Measurements from ENCODE around the gene UMAD1.

Gene UMAD1

DNA sequence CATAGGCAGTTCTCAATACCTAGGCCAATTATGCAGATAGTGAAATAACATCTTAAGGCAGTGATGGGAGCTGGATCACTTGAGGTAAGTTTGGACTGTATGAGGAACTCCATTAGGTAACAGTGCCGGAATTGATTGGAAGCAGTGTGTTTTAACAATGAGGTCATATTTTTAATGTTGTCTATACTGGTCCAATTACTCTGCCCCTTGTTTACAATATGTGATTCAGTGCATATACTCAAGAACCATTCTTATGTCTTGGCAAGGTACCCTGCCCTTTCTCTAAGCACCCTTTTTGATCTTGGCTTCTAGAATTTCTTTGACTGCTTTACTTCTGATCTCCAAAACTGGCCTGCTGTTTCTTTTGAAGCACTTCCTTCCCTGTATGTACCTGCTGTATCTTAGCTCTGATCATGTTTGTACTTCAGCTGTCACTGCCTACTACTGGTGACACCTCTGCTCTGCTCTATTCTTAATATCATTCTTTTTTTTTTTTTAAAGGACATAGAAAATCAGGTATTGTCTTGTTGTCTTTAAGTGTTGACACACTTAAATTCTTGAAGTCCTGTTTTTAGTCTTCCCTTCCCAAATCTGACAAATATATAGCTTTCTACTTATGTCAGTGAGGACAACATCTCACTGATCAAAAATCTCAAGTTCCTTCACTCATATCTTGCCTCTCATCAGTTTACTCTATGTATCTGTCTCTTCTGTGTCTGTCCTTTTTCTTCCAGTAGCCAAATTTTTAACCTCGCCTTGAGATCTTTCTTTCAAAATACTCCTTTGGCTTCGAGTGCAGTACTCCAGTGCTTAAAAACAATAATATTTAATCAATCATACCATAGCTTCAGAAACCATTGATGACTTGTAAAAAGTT is 124.2 kb downstream of the UMAD1 start:
- no peak for DNase-seq (ENCODE audit: low spot score)

DNA sequence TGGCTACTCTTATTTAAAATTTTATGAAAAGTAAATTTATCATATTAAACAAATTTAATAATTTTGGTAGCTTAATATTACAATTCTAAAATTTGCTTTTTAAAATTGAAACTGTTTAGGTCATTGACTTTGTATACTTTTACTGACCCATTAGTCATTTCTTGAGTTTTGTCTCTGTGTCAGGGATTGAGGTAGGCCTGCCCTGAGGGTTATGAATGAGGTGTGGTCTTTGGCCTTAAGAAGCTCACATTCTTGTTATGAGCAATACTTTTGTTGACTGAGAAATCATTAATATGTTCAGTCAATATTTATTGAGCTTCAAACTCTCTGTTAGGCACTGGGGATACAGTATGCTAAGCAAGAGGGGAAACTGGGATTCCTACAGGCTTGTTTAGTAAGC is 124.9 kb downstream of the UMAD1 start:
- no peak for DNase-seq (ENCODE audit: low spot score)

DNA sequence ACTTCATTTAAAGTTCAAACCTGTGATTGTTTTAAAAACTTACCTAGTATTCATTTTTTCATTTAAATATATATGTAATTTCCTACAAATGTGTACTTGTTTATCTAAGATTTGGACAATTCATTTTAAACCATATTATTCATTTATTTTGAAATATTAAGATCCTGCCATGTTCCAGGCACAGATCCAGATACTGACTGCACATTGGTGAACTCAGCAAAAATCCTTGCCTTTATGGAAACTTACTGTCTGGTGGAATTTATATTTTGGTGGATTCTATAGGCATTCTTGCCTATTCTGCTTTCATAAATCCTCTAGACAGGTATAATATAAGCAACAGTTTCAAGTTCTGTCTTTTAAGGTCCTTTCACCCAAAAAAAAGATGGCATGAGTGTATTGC is 126.1 kb downstream of the UMAD1 start:
- no peak for DNase-seq (ENCODE audit: low spot score)

DNA sequence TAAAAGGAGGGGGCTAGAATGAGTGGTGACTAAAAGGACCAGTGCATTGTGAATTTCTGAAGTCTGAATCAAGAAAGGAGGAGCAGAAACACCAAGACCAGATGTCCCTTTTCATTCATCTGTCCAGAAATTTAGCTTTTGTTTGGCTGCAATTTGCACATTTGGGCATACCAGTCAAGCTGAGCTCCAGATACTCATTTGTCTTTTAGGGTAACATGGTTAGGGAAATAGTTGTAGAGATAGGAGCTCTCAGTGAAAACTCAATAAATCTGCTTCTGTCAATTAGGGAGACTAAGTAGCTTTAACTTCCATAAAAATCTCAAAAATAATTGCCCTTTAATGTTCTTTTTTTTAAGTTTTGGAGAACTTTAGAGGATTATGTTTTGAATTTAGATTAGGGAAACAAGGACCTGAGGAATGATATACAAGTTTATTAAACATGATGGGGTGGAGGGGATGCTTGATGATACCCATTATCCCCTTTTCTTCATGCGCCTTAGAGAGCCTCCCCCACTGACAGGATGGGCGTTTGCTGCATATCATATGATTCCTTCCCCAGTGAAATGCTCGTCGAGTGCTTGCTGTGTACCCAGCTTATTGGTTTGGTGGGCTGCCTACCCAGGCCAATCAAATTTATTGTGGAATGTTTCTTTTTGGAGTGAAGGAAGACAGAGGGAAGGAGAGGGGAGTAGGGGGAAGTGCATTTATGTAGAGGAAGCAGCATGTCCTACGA is 128.6 kb downstream of the UMAD1 start:
- no peak for DNase-seq (ENCODE audit: low spot score)

DNA sequence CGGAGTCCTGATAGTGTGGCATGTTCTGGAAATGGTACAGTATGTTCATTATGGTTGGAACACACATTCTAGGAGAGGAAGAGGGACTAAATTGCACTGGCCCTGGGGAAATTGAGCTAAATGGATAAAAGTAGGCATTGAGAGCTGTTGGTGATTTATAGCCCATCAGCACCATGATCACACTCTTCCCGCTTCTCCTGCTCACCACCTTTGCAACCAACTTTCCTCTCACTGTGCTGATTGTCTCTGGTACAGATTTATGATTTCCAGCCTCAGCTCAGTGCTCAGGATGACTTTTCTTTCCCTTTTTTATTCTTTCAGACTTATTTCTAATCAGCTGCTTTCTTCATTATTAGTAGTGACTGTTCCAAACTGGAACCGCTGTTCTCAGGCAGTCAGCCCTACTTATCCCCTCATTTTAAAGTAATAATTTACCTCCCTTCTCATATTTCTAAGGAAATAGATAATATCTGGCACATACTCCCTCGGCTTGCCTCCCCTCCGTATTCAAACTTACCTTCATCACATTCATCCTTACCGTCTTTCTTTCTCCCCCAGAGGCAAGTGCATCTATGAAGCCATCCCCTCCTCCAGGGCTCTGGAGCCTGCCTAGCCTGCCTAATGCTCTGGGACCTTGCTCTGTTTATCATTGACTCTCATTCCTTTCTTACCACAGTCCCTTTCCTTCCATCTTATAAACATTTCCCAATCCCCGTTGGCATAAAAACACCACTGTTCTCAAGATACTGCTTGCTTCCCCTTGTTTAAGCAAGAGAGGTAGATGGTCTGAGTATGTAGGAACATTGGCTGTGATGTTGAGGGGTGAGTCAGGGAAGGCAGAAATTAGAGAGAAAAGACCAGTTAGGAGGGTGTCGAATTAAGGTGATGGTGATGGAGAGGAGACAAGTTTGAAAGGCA is 129.4 kb downstream of the UMAD1 start:
- DNase-seq (ENCODE audit: low spot score): no peak

DNA sequence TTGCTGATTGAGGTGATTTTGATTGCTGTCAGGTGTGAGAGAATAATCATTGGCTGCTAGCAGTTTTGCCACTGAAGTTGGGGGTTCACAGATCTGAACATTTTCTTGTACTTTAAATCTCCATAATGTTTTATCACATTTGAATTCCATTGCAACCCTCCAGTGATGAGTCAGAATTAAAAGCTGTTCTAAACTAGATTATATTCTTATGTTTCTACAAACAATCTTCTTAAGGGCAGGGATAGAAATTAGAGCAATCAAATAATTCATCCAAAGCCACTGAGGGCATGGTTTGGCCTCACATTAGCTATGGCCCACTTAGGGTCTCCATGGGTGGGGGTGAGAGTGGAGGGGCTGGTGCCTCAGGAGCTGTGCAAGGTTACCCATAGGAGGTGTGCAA is 130.9 kb downstream of the UMAD1 start:
- no peak for DNase-seq (ENCODE audit: low spot score)

DNA sequence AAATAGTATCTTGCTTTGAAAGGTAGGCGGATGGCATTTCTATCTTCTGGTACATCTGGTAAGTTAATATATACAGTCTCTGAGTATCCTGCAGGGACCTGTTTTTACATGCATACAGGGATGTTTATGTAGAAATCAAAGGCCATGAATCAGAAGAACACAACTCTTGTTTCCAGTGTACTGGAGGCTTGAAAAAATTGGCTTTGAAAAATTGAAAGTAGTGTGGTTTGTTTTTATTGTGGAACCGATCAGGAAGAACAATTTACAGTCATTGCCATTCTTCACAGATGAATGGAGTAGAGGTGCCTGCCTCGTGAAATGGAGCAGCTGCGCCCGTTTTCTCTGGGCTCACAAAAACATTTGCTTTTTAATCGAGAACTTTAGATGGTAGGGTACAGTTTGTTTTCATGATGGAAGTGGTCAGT is 131.9 kb downstream of the UMAD1 start:
- DNase-seq (ENCODE audit: low spot score): no peak

DNA sequence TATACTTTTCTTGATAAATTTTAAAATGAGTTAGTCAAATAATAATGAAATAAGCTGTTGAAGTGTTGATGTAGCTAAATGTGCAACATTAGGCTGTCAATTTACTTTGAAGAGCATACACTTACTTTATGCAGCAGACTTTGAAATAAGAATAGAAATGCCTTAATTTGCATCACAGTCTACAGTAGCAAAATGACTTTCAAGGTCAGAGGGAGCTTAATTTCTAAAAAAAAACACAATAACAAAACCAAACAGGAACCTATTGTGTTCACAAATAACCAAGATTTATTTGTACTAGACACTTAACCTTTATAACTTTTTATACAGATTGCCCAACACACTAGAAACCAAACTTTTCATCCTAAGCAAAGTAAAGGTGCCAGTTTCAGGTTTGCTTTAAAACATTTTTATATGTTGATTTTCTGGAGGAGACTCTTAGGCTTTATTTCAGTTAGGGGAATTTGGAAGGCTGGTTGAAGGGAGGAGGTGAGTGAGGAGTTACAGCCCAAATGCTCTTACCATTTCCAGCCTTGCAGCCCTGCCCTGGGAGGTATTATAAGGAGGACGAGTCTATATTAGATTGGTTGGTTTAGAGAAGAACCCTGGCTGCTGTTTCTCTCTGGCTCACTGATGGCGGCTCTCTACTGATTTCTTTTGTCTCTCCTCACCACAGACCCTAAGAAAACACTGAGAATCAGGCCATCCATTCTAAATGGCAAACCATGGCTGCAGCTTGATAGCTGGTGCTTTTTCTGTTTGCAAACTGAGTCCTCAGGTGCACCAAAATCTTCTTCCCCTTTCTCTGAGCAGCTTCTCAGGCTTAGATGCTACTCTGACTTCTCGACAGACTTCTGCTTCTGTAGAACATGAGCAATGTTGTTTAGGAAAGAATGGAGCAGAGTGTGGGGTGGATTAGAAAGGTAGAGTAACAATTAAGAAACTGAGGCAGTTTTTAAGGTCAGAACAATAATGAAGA is 133.1 kb downstream of the UMAD1 start:
- no peak for DNase-seq (ENCODE audit: low spot score)

DNA sequence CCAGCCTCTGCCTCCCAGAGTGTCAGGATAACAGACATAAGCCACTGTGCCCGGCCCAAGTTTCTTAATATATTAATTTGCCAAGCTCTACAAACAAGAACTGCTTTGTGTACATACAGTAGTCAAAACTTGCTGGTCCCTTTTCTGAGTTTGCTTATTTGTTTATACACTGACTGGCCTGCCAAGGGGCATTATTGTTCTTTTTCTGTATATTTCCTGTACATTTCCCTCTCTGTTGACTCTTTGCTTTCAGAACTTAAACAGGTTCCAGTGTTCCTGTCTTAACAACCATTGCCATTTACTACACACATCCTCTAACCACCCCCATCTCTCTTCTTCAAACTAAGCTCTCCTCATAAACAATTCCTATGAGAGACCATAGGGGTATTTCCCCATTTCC is 139.3 kb downstream of the UMAD1 start:
- no peak for DNase-seq (ENCODE audit: low spot score)

DNA sequence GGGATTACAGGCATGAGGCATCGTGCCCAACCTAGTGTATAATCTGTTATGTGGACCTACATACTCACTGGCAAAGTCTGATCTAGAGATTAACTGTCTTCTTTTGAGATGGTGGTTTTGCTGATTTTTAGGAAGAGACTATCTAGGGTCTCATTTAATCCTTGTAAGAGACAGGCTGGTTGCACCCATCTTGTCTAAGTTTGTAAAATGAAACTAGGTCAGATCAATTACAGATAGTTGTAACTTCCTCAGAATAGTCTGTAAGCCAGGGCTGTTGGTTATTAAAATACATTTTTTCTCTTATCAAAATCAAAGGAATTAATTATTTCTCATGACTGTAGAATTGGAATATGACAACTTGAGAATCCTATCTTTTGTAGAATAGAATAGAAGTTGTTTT is 142.4 kb downstream of the UMAD1 start:
- no peak for DNase-seq (ENCODE audit: low spot score)

DNA sequence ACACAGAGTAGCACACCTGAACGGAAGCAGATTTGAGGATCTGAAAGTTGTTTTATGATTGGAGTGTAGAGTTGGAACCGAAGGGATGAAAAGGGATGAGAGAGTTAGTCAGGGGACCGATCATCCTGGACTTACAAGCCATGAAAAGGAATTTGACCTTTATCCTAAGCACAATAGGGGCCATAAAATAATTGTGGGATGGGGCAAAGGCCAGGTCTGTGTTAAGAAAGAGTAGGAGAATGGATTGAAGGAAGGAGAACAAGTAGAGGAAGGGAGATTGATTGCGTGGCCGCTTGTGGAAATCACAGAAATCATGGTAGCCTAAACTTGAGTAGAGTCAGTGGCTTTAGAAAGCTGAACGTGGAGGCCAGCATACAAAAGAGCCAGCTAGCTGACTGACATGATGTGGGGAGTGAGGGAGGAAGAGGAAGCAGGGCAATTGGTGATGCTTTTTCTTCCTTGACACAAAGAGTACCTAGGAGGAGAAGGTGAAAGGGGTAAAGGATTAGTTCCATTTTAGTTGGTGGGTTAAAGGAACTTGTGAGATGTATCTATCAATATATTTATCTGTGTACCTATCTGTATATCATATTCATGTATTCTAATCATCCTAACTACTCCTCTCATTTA is 144.9 kb downstream of the UMAD1 start:
- DNase-seq (ENCODE audit: low spot score): no peak

DNA sequence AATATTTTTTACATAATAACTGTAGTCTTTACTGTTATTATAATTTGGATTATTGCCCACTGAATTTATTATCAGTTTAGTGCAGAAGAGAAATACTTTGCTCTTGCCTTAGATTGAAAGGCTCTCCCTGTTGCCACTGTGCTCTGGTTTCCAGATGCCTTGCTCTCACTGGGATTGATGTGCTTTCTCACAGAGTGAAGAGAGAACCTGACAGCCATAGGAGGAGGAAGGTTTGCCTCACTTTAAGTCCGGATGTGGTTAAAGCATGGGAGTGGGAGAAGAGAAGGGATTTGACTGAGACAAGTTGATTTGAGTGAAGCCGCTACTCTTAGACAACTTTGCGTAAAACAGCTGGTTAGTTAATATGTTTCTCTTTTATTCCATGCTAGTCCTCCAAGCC is 146.0 kb downstream of the UMAD1 start:
- no peak for DNase-seq (ENCODE audit: low spot score)

DNA sequence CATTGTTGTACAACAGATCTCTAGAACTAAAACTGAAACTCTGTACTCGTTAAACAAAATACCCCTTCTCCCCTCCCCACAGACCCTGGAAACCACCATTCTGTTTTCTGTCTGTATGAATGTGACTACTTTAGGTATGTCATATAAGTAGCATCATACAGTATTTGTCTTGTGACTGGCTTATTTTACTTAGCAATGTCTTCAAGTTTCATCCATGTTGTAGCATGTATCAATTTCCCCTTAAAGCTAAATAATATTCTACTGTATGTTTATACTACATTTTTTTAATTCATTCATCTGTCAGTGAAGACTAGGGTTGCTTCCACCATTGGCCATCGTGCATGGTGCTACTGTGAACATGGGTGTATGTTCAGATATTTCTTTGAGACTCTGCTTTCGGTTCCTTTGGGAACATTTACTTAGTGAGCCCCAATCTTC is 149.0 kb downstream of the UMAD1 start:
- no peak for DNase-seq (ENCODE audit: low spot score)

DNA sequence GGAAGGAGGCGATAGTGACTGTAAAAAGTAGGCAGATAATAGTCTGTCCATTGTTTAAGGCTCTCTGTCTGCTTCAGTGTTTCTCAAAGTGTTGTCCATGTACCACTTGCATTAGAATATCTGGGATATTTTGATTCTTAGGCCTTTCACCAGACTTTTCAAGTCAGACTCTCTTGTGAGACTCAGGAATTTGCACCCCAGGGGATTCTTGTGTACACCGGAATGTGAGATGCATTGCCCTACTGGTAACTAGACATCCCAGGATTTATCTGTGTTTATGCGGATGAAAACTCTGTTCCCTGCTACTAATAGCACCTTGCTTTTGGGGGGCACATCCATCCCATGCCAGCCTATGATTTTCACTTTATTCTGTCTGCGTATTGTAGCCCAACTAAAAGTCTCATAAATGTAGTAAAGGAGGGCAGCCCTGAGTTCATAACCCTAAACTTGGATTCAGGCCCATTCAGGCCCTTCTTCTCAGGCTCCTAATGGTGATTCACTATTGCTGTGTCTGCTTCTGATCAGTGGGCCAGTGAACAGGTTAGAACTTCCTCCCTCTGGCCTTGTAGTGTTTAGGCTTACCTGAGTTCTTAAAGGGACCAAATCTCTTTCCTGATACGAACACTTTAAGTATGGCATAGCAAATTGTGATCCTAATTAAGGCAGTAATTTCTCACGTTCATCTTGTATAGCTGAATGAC is 149.6 kb downstream of the UMAD1 start:
- no peak for DNase-seq (ENCODE audit: low spot score)

DNA sequence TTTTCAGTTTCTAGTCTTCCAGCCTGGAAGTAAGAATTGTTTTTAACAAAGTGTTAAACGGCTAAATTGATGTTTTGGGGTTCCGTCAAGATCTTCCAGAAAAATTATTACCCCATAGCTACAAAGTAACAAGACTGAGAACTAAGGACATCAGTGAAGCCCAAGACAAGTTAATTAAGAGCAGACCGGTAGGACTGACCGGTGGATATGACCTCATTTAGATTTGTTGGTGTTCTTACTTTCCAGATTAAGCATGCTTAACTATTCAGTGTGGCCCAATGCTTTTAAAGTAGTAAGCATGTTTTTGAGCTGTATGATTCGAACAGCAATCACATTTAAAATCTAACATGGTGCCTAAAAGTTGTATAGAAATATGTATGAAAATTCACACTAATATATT is 151.0 kb downstream of the UMAD1 start:
- DNase-seq (ENCODE audit: low spot score): no peak

DNA sequence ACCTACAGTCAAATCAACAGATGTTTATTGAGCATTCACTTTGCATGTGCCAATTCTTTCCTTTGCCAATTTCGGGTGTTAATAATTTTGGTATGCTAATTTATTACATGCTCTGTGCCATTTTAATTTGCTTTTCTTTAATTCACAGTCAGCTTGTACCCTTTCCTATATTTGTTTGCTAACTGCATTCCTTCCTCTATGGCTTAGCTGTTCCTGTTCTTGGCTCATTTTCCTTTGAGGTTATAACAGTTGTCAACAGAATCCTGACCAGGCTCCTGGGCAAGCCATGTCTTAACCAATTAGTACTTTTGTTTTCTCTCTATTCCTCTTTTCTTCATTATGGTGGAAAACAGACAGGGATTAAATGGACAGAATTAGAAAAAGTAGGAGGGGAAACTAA is 151.5 kb downstream of the UMAD1 start:
- DNase-seq (ENCODE audit: low spot score): no peak

DNA sequence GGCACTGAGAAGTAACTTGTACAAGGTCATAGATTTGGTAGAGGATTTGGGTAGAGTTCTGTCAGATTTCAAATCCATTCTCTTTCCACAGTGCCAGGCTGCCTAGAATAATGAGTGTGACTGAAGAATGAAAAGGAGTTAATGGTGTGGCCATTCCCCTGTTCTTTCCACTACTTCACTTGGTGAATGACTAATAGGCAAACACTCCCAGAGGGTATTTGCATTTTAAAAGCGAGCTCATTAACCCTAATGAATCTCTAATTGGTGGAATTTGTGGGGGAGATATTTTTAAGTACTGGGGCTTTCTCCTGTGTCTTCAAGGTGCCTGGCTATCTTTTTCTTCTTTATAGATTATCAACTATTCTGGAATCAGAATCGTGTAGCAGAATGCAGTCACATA is 152.7 kb downstream of the UMAD1 start:
- no peak for DNase-seq (ENCODE audit: low spot score)

DNA sequence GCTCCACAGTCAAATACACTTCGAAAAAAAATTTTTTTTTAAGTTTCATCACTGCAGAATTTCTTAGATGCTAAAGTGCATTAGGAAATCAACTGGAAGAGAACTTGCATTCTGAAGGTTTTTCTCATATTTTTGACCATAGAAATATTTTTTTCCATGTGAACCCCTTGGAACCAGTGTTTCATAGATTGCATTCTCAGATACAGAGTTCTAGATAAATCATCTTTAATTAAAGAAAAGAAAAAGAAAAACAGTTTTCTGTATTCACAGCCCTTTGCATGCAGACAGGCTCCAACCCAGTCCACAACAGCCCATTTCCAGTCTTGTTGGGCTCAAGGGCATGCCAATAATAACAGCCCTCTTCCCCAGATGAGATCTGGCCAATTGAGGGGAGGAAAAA is 153.4 kb downstream of the UMAD1 start:
- no peak for DNase-seq (ENCODE audit: low spot score)

DNA sequence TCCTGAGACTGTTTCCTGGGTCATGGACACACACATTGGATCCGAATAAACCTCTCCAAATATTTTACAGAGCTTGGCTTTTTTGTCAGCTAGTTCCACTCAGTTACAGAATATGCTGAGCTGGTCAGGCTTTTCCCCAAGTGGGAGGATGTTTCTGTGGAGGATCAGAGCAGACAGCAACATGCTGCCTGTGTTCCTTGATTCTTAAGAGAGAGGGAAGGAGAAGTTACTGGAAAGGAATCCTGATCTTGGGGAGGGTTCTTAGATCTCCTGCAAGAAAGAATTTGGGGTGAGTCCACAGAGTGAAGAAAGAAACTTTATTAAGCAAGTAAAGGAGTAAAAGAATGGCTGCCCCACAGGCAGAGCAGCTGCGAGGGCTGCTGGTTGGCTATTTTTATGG is 154.7 kb downstream of the UMAD1 start:
- DNase-seq (ENCODE audit: low spot score): no peak

DNA sequence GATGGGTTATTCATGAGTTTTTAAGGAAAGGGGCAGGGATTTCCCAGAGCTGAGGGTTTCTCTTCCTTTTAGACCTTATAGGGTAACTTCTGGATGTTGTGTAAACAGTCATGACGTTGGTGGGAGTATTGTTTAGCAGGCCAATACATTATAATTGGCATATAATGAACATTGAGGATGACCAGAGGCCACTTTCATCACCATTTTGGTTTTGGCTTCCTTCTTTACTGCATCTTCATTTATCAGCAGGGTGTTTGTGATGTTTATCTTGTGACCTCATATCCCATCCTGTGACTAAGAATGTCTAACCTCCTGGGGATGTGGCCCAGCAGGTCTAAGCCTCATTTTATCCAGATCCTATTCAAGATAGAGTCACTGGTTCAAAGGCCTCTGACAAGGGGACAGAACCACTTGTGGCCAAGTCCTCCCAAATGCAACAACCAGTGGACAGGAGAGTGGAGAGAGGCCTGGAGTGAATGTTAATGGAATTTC is 155.1 kb downstream of the UMAD1 start:
- DNase-seq (ENCODE audit: low spot score): no peak
